OCI-LY7 (cell line): ENCODE measurements around the gene VAPB.

Experiments used
- EZH2phosphoT487 ChIP-seq: fragments of 200-600 bp; sonication (generic); IDR thresholded peaks from 2 replicates; pipeline ENCODE4 v1.6.1; 2018; ENCODE audit warnings: low read depth, borderline replicate concordance, mild to moderate bottlenecking, mixed run types, antibody characterized with exemption, low read length, moderate library complexity, mixed read lengths
- TF ChIP-seq, protein P1 (sequence below): fragments of 200-600 bp; sonication (generic); conservative IDR thresholded peaks from 2 replicates; pipeline ENCODE4 v1.5.1; 2014; ENCODE audit warnings: mild to moderate bottlenecking, antibody characterized with exemption, low read length, moderate library complexity, mixed read lengths

GRCh38 chr20:58482416-58482815 is 93.4 kb downstream of the VAPB start:
- TF ChIP-seq, protein P1, sequence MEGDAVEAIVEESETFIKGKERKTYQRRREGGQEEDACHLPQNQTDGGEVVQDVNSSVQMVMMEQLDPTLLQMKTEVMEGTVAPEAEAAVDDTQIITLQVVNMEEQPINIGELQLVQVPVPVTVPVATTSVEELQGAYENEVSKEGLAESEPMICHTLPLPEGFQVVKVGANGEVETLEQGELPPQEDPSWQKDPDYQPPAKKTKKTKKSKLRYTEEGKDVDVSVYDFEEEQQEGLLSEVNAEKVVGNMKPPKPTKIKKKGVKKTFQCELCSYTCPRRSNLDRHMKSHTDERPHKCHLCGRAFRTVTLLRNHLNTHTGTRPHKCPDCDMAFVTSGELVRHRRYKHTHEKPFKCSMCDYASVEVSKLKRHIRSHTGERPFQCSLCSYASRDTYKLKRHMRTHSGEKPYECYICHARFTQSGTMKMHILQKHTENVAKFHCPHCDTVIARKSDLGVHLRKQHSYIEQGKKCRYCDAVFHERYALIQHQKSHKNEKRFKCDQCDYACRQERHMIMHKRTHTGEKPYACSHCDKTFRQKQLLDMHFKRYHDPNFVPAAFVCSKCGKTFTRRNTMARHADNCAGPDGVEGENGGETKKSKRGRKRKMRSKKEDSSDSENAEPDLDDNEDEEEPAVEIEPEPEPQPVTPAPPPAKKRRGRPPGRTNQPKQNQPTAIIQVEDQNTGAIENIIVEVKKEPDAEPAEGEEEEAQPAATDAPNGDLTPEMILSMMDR = no peak
- TF ChIP-seq EZH2phosphoT487 = no peak
